Measurements from ENCODE around the gene PRM1. TPM values are rescaled to one million over a fixed set of nuclear protein-coding genes. Genes with fewer than 3 reads are reported as not detected.

Gene PRM1
- total RNA-seq, 2 experiments from 2014 or later = not detected

DNA sequence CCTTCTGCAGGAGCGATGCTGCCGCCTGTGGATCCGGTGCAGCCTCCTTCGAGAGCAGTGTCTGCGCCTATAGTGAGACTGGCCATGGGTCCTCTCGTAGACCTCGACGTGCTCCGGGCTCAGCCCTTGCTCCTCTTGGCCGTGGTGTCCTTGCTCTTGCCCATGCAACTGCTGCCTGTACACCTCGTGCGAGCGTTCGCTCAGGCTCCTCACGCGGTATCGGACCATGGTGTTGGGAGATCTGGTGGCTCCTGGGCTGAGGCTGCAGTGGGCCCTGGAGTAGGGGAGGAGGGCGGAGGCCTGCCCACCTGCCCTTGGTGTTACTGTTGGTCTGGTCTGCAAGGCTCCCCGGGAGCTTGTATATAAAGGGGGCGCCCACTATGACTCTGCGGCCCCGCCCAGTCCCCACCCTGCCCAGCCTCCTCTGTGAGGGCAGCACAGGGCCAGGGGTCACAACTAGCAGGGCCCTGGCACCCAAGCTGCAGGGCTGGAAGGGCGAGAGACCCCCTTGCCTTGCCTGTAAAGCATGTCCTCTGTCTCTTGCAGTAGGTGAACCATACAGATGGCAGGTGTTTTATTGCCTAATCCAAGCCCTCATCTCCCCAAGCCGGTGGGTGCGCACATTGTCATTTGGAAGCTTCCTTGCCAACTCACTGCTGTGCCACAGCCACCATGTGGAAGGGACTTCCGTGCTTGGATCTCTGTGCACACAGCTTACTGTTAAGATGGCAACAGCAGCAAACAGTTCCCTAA, 4.8 kb downstream of the PRM1 start, which contains the start of gene PRM2:
TSS of gene PRM2 (minus strand) at position 338 of the 753 bp plus-strand sequence. CDS start at position 228, 110 bp downstream.
- TF ChIP-seq, protein P1, sequence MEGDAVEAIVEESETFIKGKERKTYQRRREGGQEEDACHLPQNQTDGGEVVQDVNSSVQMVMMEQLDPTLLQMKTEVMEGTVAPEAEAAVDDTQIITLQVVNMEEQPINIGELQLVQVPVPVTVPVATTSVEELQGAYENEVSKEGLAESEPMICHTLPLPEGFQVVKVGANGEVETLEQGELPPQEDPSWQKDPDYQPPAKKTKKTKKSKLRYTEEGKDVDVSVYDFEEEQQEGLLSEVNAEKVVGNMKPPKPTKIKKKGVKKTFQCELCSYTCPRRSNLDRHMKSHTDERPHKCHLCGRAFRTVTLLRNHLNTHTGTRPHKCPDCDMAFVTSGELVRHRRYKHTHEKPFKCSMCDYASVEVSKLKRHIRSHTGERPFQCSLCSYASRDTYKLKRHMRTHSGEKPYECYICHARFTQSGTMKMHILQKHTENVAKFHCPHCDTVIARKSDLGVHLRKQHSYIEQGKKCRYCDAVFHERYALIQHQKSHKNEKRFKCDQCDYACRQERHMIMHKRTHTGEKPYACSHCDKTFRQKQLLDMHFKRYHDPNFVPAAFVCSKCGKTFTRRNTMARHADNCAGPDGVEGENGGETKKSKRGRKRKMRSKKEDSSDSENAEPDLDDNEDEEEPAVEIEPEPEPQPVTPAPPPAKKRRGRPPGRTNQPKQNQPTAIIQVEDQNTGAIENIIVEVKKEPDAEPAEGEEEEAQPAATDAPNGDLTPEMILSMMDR (IDR thresholded peaks at IDR 0.05) = no peak
- H3K27ac Mint-ChIP-seq = no peak within 1 kb of the TSS
- no peak within 1 kb of the TSS for H3K4me3 Mint-ChIP-seq
- no peak for ATAC-seq
- no peaks in the 10 kb centered on the region for H3K27me3 Mint-ChIP-seq
- intact Hi-C loops (cut with micrococcal nuclease) = no loop called here
- no peaks in the 10 kb centered on the region for H3K36me3 Mint-ChIP-seq (ENCODE audit: low read depth)
- no peaks in the 10 kb centered on the region for H3K9me3 Mint-ChIP-seq
- no peak for DNase-seq
- CTCF ChIA-PET = interaction anchor here (0.5 kb wide), 1 partner anchor 18 kb away, joined by 3 read pairs; no protein-coding TSS in a partner anchor
- H3K4me1 Mint-ChIP-seq (ENCODE audit: low read depth) = no peaks in the 10 kb centered on the region
- POLR2A ChIA-PET = interaction anchor here (0.6 to 0.7 kb wide), 2 partner anchors 8 to 24 kb away, joined by 3 read pairs; no protein-coding TSS in a partner anchor

DNA sequence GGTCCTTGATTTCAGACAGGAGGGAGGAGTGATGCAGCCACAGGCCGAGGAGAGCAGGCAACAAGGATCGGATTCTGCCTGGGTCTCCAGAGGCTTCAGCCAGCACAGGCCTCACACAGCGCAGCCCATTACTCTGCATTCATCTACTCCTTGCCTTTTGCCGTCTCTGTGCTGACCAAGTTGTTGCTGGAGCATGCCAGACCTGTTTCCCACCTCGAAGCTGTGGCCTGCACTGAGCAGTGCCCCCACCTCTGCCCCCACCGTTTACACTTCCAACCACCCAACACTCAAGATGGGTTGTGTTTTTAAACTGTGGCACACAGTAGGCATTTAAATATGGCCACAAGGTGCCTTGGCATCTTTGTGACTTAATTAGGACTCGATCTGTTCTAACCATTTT, 6.2 kb downstream of the PRM1 start:
- H3K9me3 Mint-ChIP-seq = no peaks in the 10 kb centered on the region
- ATAC-seq = no peak
- no peaks in the 10 kb centered on the region for H3K4me1 Mint-ChIP-seq (ENCODE audit: low read depth)
- no peaks in the 10 kb centered on the region for H3K27me3 Mint-ChIP-seq
- no peak overlapping the region for H3K27ac Mint-ChIP-seq
- intact Hi-C loops (cut with micrococcal nuclease) = no loop called here
- H3K4me3 Mint-ChIP-seq = no peak overlapping the region
- TF ChIP-seq, protein P1 (IDR thresholded peaks at IDR 0.05) = no peak
- POLR2A ChIA-PET = no interaction called here
- CTCF ChIA-PET = no interaction called here
- DNase-seq = no peak
- H3K36me3 Mint-ChIP-seq (ENCODE audit: low read depth) = no peaks in the 10 kb centered on the region

DNA sequence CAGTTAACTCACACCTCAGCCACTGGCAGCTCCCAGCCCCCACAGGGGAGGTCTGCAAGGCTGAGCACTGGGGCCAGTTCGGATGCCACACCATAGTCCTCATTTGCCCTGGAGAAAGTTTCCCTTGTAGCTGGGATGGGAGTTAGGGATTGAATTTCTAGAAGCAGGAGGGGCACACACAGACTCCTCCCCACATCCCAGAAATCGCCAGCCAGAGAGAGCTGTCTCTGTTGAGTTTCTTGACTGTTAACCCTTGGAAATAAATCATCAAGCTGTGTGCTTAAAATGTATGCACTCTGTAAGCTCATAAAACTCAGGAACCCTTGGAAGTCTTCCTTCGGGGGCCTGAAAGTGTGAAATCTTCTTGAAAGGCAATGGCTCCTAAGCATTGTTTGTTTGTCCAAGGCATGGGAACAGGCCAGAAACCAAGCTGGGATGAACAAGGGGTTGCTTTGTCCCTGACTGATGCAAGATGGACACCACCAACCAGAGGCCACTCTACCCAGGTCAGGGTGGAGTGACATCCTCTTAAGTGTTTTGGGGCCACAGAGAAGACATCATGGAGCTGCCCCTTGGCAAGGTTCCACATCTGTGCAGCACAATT, 7.3 kb downstream of the PRM1 start:
- ChIA-PET CTCF (interaction anchor here (0.7 to 1.3 kb wide), 3 partner anchors 9 to 15 kb away, joined by 3 to 4 read pairs (median 3); no protein-coding TSS in a partner anchor), POLR2A (interaction anchor here (0.9 to 2.0 kb wide), 5 partner anchors 10 to 86 kb away, joined by 3 to 7 read pairs (median 3); no protein-coding TSS in a partner anchor)
- Mint-ChIP-seq H3K9me3 (no peaks in the 10 kb centered on the region), H3K4me1 (ENCODE audit: low read depth) (no peaks in the 10 kb centered on the region), H3K4me3 (no peak overlapping the region), H3K36me3 (ENCODE audit: low read depth) (no peaks in the 10 kb centered on the region), H3K27me3 (no peaks in the 10 kb centered on the region), H3K27ac (no peak overlapping the region)
- DNase-seq (no peak), ATAC-seq (no peak)
- TF ChIP-seq, protein P1 (IDR thresholded peaks at IDR 0.05) = no peak
- intact Hi-C loops (cut with micrococcal nuclease) = no loop called here

DNA sequence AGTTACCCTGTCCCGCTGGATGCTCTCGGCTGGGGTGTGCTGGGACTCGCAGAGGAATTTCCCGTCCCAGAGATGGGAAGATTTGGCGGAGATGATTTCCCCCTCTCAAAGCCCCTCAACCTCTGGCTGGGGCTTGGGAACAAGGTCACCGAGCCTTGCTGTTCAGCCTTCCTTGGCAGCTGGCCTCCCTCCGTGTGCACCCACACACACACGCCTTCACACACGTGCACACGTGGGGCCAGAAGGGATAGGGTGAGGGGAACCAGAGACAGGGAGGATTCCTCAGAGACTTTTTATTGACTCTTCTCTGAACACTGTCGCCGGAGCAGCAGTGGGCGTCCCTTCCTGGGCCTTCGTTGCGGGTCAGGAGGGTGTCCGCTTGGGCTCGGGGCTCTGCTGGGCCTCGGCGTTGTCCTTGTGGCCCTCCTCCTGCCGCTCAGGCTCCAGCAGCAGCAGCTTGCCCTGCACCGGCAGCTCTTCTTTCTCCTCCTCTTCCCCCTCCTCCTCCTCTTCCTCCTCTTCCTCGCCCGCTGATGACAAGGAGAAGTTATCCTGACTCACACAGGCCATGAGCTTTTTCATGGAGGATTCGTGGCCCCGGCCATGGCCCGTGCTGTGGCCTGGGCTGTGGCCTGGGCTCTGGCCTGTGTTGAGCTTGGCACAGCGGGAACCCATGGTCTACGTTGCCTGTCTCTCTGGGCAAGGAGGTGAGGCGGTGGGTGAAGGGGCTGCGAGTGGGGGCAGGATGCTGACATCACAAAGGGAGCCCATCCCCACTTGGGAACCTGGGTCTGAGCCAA, 8.0 kb downstream of the PRM1 start, which contains the start of gene PRM3:
TSS of gene PRM3 (minus strand) at position 709 of the 800 bp plus-strand sequence. CDS start at position 675, 34 bp downstream.
- DNase-seq = no peak
- ChIA-PET POLR2A (interaction anchor here (0.9 to 2.0 kb wide), 6 partner anchors 9 to 86 kb away, joined by 3 to 7 read pairs (median 3); no protein-coding TSS in a partner anchor), CTCF (interaction anchor here (0.7 to 1.3 kb wide), 3 partner anchors 9 to 14 kb away, joined by 3 to 4 read pairs (median 3); no protein-coding TSS in a partner anchor)
- TF ChIP-seq, protein P1 (IDR thresholded peaks at IDR 0.05) = no peak
- Mint-ChIP-seq H3K9me3 (no peaks in the 10 kb centered on the region), H3K27ac (no peak within 1 kb of the TSS), H3K27me3 (no peaks in the 10 kb centered on the region), H3K4me3 (no peak within 1 kb of the TSS), H3K4me1 (ENCODE audit: low read depth) (no peaks in the 10 kb centered on the region), H3K36me3 (ENCODE audit: low read depth) (no peaks in the 10 kb centered on the region)
- intact Hi-C loops (cut with micrococcal nuclease) = no loop called here
- no peak for ATAC-seq

Data from activated CD8-positive, alpha-beta T cell treated with anti-CD3 and anti-CD28 coated beads for 36 hours (primary cell).